Measurements from ENCODE around the gene ADORA3.

The ADORA3 gene

GRCh38 chr1:111467865-111468716 lies 35.3 kb downstream of the ADORA3 start:
- no peak for TF ChIP-seq CTCF (IDR thresholded peaks at IDR 0.05; ENCODE audit: insufficient read depth, low read length, poor library complexity, severe bottlenecking)
- Histone ChIP-seq H3K4me3 (replicated peaks; ENCODE audit: low read depth, low read length) (no peak overlapping the region), H3K36me3 (ENCODE audit: control insufficient read depth, insufficient read depth, low read length) (peaks cover 1% of the 10 kb centered on the region), H3K27me3 (replicated peaks; ENCODE audit: control insufficient read depth, insufficient read depth, low read length) (no peaks in the 10 kb centered on the region)
- no peak for DNase-seq (ENCODE audit: extremely low read depth, insufficient read length)

DNA sequence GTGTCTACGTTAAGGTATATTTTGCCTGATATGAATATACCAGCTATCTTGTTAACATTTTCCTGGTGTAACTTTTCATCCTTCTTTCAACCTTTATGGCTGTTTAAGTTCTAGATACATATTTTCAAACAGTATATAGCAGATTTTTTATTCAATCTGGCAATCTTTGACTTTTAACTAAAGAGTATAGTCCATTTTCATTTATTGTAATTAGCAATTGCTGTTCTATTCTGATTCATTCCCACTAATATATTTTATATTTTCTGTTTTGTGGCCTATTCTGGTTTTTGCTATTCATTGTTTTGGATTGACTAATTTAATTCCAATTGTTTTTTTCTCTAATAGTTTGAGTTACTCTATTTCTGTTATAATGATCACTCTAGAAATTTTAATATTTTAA lies 37.0 kb downstream of the ADORA3 start:
- no peak for TF ChIP-seq CTCF (IDR thresholded peaks at IDR 0.05; ENCODE audit: insufficient read depth, low read length, poor library complexity, severe bottlenecking)
- Histone ChIP-seq H3K27me3 (replicated peaks; ENCODE audit: control insufficient read depth, insufficient read depth, low read length) (no peaks in the 10 kb centered on the region), H3K36me3 (ENCODE audit: control insufficient read depth, insufficient read depth, low read length) (peaks cover 4% of the 10 kb centered on the region), H3K4me3 (replicated peaks; ENCODE audit: low read depth, low read length) (no peak overlapping the region)
- DNase-seq (ENCODE audit: extremely low read depth, insufficient read length): no peak

GRCh38 chr1:111465754-111466153 lies 37.7 kb downstream of the ADORA3 start:
- Histone ChIP-seq H3K27me3 (replicated peaks; ENCODE audit: control insufficient read depth, insufficient read depth, low read length) (no peaks in the 10 kb centered on the region), H3K36me3 (ENCODE audit: control insufficient read depth, insufficient read depth, low read length) (peaks cover 4% of the 10 kb centered on the region), H3K4me3 (replicated peaks; ENCODE audit: low read depth, low read length) (no peak overlapping the region)
- DNase-seq (ENCODE audit: extremely low read depth, insufficient read length): no peak
- no peak for TF ChIP-seq CTCF (IDR thresholded peaks at IDR 0.05; ENCODE audit: insufficient read depth, low read length, poor library complexity, severe bottlenecking)

- Histone ChIP-seq H3K4me3 (replicated peaks; ENCODE audit: low read depth, low read length) (no peak overlapping the region), H3K27me3 (replicated peaks; ENCODE audit: control insufficient read depth, insufficient read depth, low read length) (no peaks in the 10 kb centered on the region), H3K36me3 (ENCODE audit: control insufficient read depth, insufficient read depth, low read length) (peaks cover 9% of the 10 kb centered on the region)
- DNase-seq (ENCODE audit: extremely low read depth, insufficient read length): no peak
- TF ChIP-seq CTCF (IDR thresholded peaks at IDR 0.05; ENCODE audit: insufficient read depth, low read length, poor library complexity, severe bottlenecking): no peak
Observed at GRCh38 chr1:111463029-111463683, 40.3 kb downstream of the ADORA3 start.

- H3K4me3 ChIP-seq (replicated peaks; ENCODE audit: low read depth, low read length): no peak overlapping the region
- peaks cover 11% of the 10 kb centered on the region for H3K36me3 ChIP-seq (ENCODE audit: control insufficient read depth, insufficient read depth, low read length)
- TF ChIP-seq CTCF (IDR thresholded peaks at IDR 0.05; ENCODE audit: insufficient read depth, low read length, poor library complexity, severe bottlenecking): no peak
- no peaks in the 10 kb centered on the region for H3K27me3 ChIP-seq (replicated peaks; ENCODE audit: control insufficient read depth, insufficient read depth, low read length)
- DNase-seq (ENCODE audit: extremely low read depth, insufficient read length): no peak
Observed at GRCh38 chr1:111462370-111463028, 40.9 kb downstream of the ADORA3 start.

Data from GM06990 (cell line).